ENCODE results near the gene ZNF366.

DNA sequence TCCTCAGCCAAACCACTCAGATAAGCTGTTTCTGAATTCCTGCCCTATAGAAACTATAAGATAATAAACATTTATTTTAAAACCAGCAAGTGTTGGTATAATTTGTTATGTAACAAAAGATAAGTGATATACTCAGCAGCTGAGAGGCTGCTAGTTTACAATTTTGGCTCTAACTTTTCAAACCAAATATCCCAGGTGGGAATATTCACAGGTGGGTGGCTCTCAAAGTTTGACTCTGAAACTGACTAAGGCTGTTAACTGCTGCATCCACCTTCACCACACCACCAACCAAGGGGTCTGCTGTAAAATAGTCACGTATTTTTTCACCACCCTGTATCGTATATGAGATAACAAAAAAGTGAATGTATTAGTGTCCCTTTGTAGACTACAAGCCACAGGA lies 9.7 kb upstream of the ZNF366 start:
- TF ChIP-seq SP1 (IDR thresholded peaks at IDR 0.05) (no peak), FOXK2 (IDR thresholded peaks at IDR 0.05) (no peak), NFRKB (IDR thresholded peaks at IDR 0.05) (no peak), TARDBP (IDR thresholded peaks at IDR 0.05) (no peak), ARNT (IDR thresholded peaks at IDR 0.05) (no peak), BHLHE40 (IDR thresholded peaks at IDR 0.05; ENCODE audit: borderline replicate concordance) (no peak), FOXM1 (IDR thresholded peaks at IDR 0.05; ENCODE audit: borderline replicate concordance) (no peak), FOXA1 (IDR thresholded peaks at IDR 0.05) (no peak), LEF1 (IDR thresholded peaks at IDR 0.05; ENCODE audit: borderline replicate concordance) (no peak), L3MBTL2 (conservative IDR thresholded peaks at IDR 0.05) (no peak)
- TF ChIP-seq, protein P1, sequence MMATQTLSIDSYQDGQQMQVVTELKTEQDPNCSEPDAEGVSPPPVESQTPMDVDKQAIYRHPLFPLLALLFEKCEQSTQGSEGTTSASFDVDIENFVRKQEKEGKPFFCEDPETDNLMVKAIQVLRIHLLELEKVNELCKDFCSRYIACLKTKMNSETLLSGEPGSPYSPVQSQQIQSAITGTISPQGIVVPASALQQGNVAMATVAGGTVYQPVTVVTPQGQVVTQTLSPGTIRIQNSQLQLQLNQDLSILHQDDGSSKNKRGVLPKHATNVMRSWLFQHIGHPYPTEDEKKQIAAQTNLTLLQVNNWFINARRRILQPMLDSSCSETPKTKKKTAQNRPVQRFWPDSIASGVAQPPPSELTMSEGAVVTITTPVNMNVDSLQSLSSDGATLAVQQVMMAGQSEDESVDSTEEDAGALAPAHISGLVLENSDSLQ (IDR thresholded peaks at IDR 0.05) = no peak

All from HEK293T (cell line).